Central memory CD8-positive, alpha-beta T cell (primary cell): ENCODE results near the gene ST3GAL4.
A peak's percentile ranks its signal among the peaks of the same experiment; 100 is the strongest.

Experiments
- ATAC-seq: fragments of 150-1000 bp; cut with Tn5 transposase; replicated peaks from 2 replicates; pipeline ENCODE4 v1.10.0; 2022; ENCODE audit warnings: mild to moderate bottlenecking, moderate FRiP score, moderate number of reproducible peaks; ENCODE audit not compliant: poor library complexity, severe bottlenecking; ENCODE audit errors: extremely low read depth
- DNase-seq, 2 donors: peaks; one replicate each; pipeline ENCODE4 v3.0.0; 2021; ENCODE audit warnings: low spot score in 2 of 2
- H3K27ac Mint-ChIP-seq: one replicate; pipeline ENCODE4 v1.8.0; 2022; ENCODE audit warnings: low read depth, mild to moderate bottlenecking, moderate library complexity, mixed read lengths
- H3K27me3 Mint-ChIP-seq: one replicate; pipeline ENCODE4 v1.8.0; 2022; ENCODE audit warnings: mixed read lengths
- H3K36me3 Mint-ChIP-seq: one replicate; pipeline ENCODE4 v1.8.0; 2022; ENCODE audit warnings: mild to moderate bottlenecking, moderate library complexity, mixed read lengths; ENCODE audit not compliant: insufficient read depth
- H3K4me1 Mint-ChIP-seq: one replicate; pipeline ENCODE4 v1.8.0; 2022; ENCODE audit warnings: mixed read lengths
- H3K4me3 Mint-ChIP-seq: one replicate; pipeline ENCODE4 v1.8.0; 2022; ENCODE audit warnings: mild to moderate bottlenecking, moderate library complexity, mixed read lengths
- H3K9me3 Mint-ChIP-seq: one replicate; pipeline ENCODE4 v1.8.0; 2022; ENCODE audit warnings: mixed read lengths

The ST3GAL4 gene

DNA sequence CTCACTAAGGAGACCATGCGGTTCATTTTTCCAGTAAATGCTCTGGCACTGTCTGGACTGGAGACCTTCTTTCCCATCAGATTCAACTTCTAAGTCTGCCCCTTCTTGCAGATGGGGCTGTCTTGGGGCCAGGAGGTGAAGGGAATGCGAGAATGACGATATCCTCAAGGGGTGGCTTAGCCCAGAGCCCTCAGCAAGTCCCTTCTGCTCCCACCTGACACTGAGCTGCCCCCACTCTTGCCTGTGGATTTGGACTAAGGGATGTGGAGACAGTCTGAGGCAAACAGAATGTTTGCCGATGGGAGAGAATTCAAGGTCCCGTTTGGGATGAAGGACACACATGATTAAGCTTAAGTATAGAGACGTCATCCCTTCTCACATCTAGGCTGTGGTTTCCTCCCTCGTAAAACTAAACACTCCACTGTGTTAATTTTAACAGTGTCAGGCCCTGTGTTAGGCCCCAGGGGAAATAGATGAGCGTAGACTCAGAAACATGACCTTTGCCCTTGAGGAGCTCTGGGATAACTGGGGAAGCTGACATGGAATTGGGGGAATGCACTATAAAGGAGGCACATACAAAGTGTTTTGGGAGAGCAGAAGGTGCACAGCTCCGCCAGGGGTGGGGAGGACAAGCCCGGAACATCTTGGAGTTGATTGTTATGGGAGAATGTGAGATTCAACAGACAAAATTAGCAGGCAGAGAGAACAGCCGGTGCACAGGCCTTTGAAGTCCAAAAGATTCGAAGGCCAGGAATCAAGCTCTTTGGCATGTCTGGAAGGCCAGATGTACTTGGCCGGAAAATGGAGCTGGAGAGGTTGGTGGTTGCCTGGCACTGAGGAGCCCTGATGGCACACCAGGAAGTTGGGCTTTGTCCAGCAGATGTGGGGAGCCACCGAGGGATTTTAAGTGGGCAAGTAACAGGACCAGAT, 71.6 kb downstream of the ST3GAL4 start:
- no peak for ATAC-seq
- DNase-seq, result no peak
- H3K9me3 Mint-ChIP-seq, result no peaks in the 10 kb centered on the region
- H3K27me3 Mint-ChIP-seq, result no peaks in the 10 kb centered on the region
- H3K4me3 Mint-ChIP-seq, result no peak overlapping the region
- peak overlapping the region; percentile 41 for H3K27ac Mint-ChIP-seq
- peaks cover 5% of the 10 kb centered on the region for H3K36me3 Mint-ChIP-seq
- no peaks in the 10 kb centered on the region for H3K4me1 Mint-ChIP-seq

DNA sequence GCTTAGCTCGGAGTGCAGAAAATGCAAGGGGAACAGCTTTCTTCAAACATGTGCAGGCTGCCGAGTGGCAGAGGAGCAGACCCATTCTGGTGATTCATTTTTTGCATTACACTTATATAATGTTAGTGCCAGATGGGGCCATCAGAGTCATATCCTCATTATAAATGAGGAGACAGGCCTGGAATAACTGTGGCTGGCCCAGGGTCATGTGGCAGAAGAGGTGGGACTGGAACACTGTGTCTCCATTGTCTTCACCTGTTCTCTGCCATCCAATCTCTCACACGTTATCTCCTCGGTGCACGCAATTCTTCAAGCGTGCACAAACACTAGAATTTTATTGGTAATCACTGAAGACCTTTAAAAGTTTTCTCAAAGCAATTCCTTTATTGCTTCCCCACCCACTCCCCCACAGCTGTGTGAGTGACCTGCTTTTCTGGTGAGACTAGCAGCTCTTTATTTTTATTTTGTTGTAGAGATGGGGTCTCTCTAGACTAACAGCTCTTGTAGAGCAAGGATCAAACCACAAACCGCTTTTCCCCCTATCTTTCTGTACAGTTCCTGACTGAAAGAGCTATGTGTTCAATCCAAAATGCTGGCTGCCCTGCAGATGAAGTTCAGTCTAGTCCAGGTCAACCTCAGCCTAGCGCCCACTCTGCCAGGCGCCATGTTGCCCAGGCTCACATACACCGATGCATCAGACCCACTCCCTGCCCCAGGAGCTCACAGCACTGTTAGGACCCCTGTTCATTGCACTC, 75.3 kb downstream of the ST3GAL4 start:
- ATAC-seq (no peak), DNase-seq (no peak)
- Mint-ChIP-seq H3K27ac (no peak overlapping the region), H3K4me1 (no peaks in the 10 kb centered on the region), H3K27me3 (no peaks in the 10 kb centered on the region), H3K36me3 (peaks cover 3% of the 10 kb centered on the region), H3K4me3 (no peak overlapping the region), H3K9me3 (no peaks in the 10 kb centered on the region)

DNA sequence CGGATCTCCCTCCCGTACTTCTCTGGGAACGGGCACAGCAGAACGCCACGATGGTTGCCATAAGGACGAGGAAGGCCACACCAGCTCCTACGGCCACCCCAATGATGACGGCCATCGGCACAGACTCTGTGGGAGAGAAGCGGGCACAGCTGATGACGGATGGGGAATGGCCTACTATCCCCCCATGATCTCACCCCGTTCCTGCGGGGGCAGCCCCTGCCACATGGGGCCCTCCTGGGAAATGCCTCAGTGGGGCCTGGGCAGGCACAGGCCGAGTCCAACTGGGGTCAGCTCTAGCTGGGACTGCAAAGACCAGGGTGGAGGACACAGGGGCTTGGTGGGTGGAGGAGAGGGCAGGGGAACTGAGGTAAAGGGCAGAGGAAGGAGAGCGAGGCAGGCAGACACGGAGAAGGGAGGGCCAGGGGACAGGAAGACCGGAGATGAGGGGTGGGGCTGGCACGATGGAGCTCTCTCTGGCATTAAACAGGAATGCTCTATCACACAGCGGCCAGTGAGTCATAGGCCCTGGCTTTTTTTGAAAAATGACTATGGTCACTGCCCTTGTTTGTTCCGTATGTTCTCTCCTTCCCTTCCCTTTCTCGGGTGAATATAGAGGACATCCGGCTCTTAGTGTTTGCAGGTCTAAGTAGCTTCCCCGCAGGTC, 76.0 kb downstream of the ST3GAL4 start:
- Mint-ChIP-seq H3K27ac (no peak overlapping the region), H3K27me3 (no peaks in the 10 kb centered on the region), H3K4me1 (no peaks in the 10 kb centered on the region), H3K36me3 (peaks cover 3% of the 10 kb centered on the region), H3K4me3 (no peak overlapping the region), H3K9me3 (no peaks in the 10 kb centered on the region)
- ATAC-seq, result no peak
- no peak for DNase-seq

DNA sequence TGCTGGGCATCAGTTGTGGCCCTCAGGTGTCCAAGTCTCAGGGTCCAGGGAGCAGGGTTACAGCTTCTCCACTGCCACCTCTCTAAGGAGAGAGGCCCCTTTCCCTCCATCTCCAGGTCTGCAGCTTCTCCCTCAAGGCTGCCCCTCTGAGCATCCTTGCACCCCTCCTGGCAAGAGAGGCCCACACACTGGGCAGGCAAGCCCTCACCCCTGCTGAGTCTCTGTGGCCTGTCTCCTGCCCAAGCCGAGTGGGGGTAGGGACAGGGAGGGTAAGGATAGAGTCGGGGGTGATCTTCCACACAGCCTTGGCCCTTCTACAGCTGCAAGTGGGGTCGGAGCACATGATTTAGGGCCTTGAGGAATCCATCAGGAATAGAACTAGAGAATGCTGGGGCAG, 76.6 kb downstream of the ST3GAL4 start:
- DNase-seq (no peak), ATAC-seq (no peak)
- H3K4me1 Mint-ChIP-seq, result no peaks in the 10 kb centered on the region
- peaks cover 3% of the 10 kb centered on the region for H3K36me3 Mint-ChIP-seq
- H3K9me3 Mint-ChIP-seq, result no peaks in the 10 kb centered on the region
- no peak overlapping the region for H3K4me3 Mint-ChIP-seq
- no peaks in the 10 kb centered on the region for H3K27me3 Mint-ChIP-seq
- no peak overlapping the region for H3K27ac Mint-ChIP-seq

DNA sequence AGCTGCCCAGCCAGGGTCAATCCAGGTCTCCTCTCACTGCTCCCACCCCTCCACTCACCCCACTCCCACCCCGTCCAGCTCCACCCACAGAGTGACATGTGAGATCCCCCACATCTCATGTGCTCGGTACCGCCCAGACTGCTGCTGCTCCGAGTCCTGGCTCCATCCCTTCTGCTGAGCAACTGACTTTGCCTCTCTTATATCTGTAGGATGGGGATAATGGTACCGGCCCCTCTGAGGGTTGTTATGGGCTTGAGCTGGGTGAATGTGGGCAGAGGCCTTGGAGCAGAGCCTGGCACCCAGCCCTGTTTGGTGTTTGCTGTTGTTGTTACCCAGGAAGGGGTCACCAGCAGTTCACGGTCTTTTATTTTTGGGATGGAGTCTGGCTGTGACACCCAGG, 77.0 kb downstream of the ST3GAL4 start:
- Mint-ChIP-seq H3K9me3 (no peaks in the 10 kb centered on the region), H3K4me1 (no peaks in the 10 kb centered on the region), H3K27me3 (no peaks in the 10 kb centered on the region), H3K4me3 (no peak overlapping the region), H3K36me3 (peaks cover 3% of the 10 kb centered on the region), H3K27ac (no peak overlapping the region)
- DNase-seq (no peak), ATAC-seq (no peak)

DNA sequence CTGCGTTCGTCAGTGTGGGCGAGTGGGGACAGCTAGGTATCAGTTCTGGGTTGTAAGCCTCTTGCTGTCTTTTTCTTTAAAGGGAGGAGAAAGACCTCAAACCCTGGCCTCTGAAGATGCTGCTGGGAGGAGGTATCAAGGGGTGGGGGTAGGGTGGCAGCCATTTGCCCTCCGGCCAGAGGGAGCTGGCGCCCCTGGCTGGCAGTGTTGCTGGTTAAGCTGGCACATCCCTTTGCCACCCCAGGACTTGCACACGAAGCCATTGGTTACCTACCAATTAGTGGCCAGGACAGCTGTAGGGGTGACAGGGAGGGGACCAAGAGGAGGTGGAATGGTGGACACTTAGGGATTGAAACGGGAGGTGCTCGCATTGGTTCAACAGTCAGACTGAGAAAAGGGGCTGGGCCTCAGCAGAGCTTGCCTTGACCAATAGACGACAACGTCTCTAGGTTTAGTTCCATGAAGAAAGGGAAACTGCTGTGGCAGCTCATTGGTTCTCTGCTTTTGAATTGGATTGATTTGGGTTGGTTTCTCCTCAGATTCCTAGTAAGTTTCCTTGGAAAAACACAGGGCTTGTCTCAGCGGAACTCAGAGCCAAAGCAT, 77.9 kb downstream of the ST3GAL4 start:
- Mint-ChIP-seq H3K27me3 (no peaks in the 10 kb centered on the region), H3K27ac (no peak overlapping the region), H3K9me3 (no peaks in the 10 kb centered on the region), H3K4me3 (no peak overlapping the region), H3K4me1 (no peaks in the 10 kb centered on the region), H3K36me3 (no peaks in the 10 kb centered on the region)
- ATAC-seq (no peak), DNase-seq (no peak)

DNA sequence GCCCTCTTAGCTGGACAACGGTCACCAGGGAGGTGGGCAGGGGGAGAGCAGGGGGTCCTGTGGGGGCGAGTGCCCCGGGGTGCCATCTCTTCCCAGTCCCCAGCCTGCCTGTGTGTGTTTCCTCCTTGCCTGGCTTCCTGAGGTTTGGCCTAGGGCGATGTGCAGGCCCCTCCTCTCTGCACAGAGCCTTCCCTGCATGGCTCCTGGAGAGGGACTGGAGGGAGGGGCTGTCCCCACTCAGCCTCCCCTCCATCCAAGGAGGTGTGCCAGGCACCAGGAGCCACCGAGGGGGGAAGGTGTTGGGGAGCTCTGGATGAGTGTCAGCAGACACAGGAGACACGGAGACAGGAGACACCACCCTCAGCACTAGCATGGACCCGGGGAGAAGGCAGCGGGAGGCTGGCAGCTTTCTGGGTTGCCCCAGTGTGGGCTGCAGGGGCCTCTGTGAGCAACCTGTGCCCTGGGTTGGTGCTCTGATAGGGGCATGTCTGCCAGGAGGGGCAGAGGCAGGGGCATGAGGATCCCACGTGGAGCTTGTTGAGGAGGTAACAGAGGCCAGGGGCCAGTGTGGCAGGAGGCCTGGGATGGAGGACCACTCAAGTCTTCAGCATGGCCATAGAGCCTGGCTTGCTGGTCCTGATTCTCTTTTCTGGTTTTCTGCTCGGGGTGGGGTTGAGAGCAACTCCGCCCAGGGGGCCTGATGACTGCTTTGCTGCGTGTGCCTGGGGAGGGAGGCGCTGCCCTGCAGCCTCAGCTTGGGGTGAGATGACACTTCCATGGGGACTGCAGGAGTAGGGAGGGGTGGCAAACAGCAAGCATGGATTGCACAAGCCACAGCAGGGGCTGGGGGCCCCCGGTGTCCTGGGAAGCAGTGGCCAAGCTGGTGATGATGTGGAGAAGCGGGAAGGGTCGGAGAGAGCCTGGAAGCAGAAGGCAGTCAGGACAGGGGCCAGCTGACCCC, 78.8 kb downstream of the ST3GAL4 start:
- DNase-seq, result no peak
- no peaks in the 10 kb centered on the region for H3K9me3 Mint-ChIP-seq
- no peaks in the 10 kb centered on the region for H3K36me3 Mint-ChIP-seq
- no peaks in the 10 kb centered on the region for H3K4me1 Mint-ChIP-seq
- no peak for ATAC-seq
- H3K27ac Mint-ChIP-seq, result no peak overlapping the region
- H3K4me3 Mint-ChIP-seq, result no peak overlapping the region
- H3K27me3 Mint-ChIP-seq, result no peaks in the 10 kb centered on the region

DNA sequence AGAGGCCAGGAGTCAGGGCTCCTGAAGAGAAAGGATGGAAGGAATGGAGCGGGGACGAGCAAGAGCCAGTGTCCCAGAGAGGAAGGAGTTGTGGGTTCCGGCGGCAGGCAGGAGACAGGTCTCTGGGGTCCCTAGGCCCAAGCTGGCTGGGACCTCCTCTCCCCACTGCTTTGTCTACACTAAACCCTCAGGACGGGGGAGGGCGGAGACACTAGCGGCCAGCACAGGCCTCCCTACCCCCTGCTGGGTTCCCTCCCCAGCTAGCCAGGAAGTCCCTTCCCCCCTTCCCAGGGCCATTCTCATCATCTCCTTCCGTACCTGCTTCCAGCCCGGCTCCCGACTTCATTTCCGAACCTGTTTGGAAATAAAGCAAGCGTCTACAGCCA, 79.5 kb downstream of the ST3GAL4 start:
- ATAC-seq (no peak), DNase-seq (no peak)
- H3K4me3 Mint-ChIP-seq, result no peak overlapping the region
- no peaks in the 10 kb centered on the region for H3K36me3 Mint-ChIP-seq
- H3K27ac Mint-ChIP-seq, result no peak overlapping the region
- no peaks in the 10 kb centered on the region for H3K4me1 Mint-ChIP-seq
- no peaks in the 10 kb centered on the region for H3K27me3 Mint-ChIP-seq
- no peaks in the 10 kb centered on the region for H3K9me3 Mint-ChIP-seq

DNA sequence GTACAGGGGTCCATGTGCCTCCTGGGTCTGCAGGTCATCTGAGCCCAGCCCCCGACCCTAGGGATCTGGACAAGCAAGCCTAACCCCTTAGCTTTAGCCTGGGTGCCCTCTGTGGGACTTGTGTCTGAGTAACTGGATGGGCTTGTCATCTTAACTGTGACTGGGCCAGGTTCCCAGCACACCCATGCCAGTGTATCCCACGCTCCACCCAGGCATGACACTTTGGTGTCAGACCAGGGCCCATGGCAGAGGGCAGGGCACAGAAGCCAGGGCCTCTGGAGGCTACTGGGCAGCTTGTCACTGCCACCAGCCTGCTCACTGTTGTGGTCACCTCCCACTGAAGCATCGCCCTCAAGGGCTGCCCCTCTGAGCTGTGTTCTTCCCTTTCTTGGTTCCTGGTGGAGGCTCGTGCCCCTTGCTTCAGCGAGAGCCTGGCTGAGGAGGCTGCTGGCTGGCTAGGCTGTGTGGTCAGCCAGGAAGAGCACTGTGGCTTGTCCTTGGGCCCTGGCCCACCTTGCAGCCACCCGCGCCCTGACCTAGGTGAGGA, 80.8 kb downstream of the ST3GAL4 start:
- Mint-ChIP-seq H3K4me3 (no peak overlapping the region), H3K27me3 (no peaks in the 10 kb centered on the region), H3K4me1 (peaks cover 7% of the 10 kb centered on the region), H3K9me3 (no peaks in the 10 kb centered on the region), H3K27ac (no peak overlapping the region), H3K36me3 (no peaks in the 10 kb centered on the region)
- DNase-seq (no peak), ATAC-seq (no peak)

DNA sequence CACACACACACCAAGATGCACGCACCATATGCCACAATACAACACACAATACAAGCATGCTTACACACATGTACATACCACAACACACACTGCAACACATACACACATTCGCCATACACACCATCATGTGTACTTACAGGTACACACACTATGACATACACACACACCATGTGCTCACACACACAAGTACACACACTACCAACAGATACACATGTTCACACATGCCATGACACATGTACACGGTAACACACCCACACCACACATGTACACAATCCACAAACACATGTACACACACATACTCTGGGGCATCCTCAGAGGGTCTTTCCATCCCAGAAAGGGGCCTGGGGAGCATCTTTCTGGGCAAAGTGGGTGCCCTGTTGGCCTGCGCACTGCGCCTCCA, 82.2 kb downstream of the ST3GAL4 start:
- Mint-ChIP-seq H3K4me1 (peaks cover 7% of the 10 kb centered on the region), H3K36me3 (no peaks in the 10 kb centered on the region), H3K27ac (no peak overlapping the region), H3K9me3 (no peaks in the 10 kb centered on the region), H3K4me3 (no peak overlapping the region), H3K27me3 (no peaks in the 10 kb centered on the region)
- DNase-seq (no peak), ATAC-seq (no peak)

DNA sequence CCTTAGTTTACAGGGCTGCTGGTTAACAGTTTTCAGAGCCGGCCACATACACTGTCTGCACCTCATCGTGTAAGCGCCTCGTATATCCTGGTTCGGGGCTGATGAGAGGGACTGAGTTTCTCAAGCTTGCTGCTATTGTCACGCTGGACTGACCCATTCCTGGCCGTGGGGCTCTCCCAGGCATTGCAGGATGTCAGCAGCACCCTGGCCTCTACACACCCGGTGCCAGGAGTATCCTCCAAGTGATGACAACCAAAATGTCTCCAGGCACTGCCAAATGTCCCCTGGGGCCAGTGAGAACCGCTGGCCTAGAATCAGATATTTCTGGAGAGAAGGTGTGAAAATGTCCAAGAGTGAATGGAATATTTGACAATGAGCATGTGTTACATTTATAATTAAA, 82.8 kb downstream of the ST3GAL4 start:
- DNase-seq (no peak), ATAC-seq (no peak)
- Mint-ChIP-seq H3K4me1 (peaks cover 7% of the 10 kb centered on the region), H3K4me3 (no peak overlapping the region), H3K27ac (no peak overlapping the region), H3K27me3 (no peaks in the 10 kb centered on the region), H3K9me3 (no peaks in the 10 kb centered on the region), H3K36me3 (no peaks in the 10 kb centered on the region)
